ENCODE results near the gene ELP2.

DNA sequence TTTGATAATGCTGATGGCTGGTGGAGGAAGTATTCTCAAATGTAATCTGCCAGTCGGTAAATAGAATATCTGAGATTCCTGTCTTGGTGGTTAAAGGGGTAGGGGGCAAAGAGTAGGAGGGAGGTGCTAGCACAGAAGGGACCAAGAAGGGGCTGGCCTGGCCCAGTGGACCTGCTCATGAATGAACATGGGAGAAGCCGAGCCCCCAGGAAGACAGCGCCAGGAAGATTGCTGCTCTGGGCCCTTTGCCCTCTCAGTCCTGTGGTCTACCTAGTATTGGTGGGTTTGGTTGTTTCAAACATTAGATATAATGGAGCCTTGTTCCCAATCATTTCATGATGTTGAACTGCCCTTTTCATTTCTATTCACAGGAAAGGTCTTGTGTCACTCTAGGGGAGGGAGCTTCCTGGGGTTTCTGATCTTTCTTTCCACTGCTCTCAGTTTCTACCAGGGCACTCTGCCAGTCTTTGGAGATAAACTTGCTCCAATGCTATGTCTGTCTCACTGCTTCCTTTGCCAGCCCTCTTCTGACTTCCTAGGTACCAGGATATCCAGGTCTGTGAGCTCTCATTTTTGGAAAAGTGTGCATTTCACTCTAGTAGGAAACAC, 52.3 kb downstream of the ELP2 start:
- TF ChIP-seq, protein P1, sequence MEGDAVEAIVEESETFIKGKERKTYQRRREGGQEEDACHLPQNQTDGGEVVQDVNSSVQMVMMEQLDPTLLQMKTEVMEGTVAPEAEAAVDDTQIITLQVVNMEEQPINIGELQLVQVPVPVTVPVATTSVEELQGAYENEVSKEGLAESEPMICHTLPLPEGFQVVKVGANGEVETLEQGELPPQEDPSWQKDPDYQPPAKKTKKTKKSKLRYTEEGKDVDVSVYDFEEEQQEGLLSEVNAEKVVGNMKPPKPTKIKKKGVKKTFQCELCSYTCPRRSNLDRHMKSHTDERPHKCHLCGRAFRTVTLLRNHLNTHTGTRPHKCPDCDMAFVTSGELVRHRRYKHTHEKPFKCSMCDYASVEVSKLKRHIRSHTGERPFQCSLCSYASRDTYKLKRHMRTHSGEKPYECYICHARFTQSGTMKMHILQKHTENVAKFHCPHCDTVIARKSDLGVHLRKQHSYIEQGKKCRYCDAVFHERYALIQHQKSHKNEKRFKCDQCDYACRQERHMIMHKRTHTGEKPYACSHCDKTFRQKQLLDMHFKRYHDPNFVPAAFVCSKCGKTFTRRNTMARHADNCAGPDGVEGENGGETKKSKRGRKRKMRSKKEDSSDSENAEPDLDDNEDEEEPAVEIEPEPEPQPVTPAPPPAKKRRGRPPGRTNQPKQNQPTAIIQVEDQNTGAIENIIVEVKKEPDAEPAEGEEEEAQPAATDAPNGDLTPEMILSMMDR (conservative IDR thresholded peaks at IDR 0.05; ENCODE audit: low read depth, low read length): no peak
- no peak for TF ChIP-seq EZH2 (IDR thresholded peaks at IDR 0.05; ENCODE audit: borderline replicate concordance, low read depth, low read length, poor library complexity, severe bottlenecking)

Measured in A673 (cell line).